Osteocyte (in vitro differentiated cells): Measurements from ENCODE around the gene SUMO4. TPM values are rescaled to one million over a fixed set of nuclear protein-coding genes. Genes with fewer than 3 reads are reported as not detected.

Source experiments
- DNase-seq: peaks from one replicate; pipeline ENCODE4 v3.0.0; 2021; ENCODE audit warnings: mixed read lengths; ENCODE audit not compliant: unreplicated experiment; ENCODE audit errors: extremely low spot score
- H3K27ac Mint-ChIP-seq: one replicate; pipeline ENCODE4 v1.8.0; 2021; ENCODE audit warnings: mild to moderate bottlenecking, mixed read lengths; ENCODE audit not compliant: unreplicated experiment
- H3K27me3 Mint-ChIP-seq: one replicate; pipeline ENCODE4 v1.8.0; 2021; ENCODE audit warnings: mixed read lengths; ENCODE audit not compliant: unreplicated experiment
- H3K36me3 Mint-ChIP-seq: one replicate; pipeline ENCODE4 v1.8.0; 2021; ENCODE audit warnings: mixed read lengths; ENCODE audit not compliant: unreplicated experiment
- H3K4me1 Mint-ChIP-seq: one replicate; pipeline ENCODE4 v1.8.0; 2021; ENCODE audit warnings: mixed read lengths; ENCODE audit not compliant: unreplicated experiment
- H3K4me3 Mint-ChIP-seq: one replicate; pipeline ENCODE4 v1.8.0; 2021; ENCODE audit warnings: mild to moderate bottlenecking, moderate library complexity, mixed read lengths; ENCODE audit not compliant: unreplicated experiment
- H3K9me3 Mint-ChIP-seq: one replicate; pipeline ENCODE4 v1.8.0; 2021; ENCODE audit warnings: mixed read lengths; ENCODE audit not compliant: unreplicated experiment
- CTCF ChIP-seq: fragments of 200-600 bp; sonication (generic); IDR thresholded peaks from 2 replicates; pipeline ENCODE4 v1.5.0; 2021; ENCODE audit warnings: antibody characterized with exemption, mild to moderate bottlenecking, moderate library complexity
- total RNA-seq: library from RNA; stranded (reverse); gene quantifications from 2 replicates; pipeline ENCODE4 v1.2.1, GENCODE V29; 2021

SUMO4 gene
- total RNA-seq, 1 donor from 2014 or later, result 1.5 TPM

GRCh38 chr6:149395185-149395584, 4.9 kb upstream of the SUMO4 start:
- no peak overlapping the region for H3K27ac Mint-ChIP-seq
- peaks cover 8% of the 10 kb centered on the region for H3K4me1 Mint-ChIP-seq
- H3K27me3 Mint-ChIP-seq, result no peaks in the 10 kb centered on the region
- H3K9me3 Mint-ChIP-seq, result peaks cover 7% of the 10 kb centered on the region
- peaks cover 48% of the 10 kb centered on the region for H3K36me3 Mint-ChIP-seq
- no peak for TF ChIP-seq CTCF
- no peak for DNase-seq
- H3K4me3 Mint-ChIP-seq, result no peak overlapping the region

GRCh38 chr6:149397384-149397783, 2.7 kb upstream of the SUMO4 start:
- DNase-seq, result no peak
- no peak for TF ChIP-seq CTCF
- Mint-ChIP-seq H3K4me1 (peaks cover 2% of the 10 kb centered on the region), H3K9me3 (peaks cover 7% of the 10 kb centered on the region), H3K4me3 (no peak overlapping the region), H3K27me3 (no peaks in the 10 kb centered on the region), H3K27ac (no peak overlapping the region), H3K36me3 (peaks cover 51% of the 10 kb centered on the region)

- no peaks in the 10 kb centered on the region for H3K27me3 Mint-ChIP-seq
- no peaks in the 10 kb centered on the region for H3K9me3 Mint-ChIP-seq
- no peak overlapping the region for H3K27ac Mint-ChIP-seq
- no peaks in the 10 kb centered on the region for H3K4me1 Mint-ChIP-seq
- no peak overlapping the region for H3K4me3 Mint-ChIP-seq
- peaks cover 59% of the 10 kb centered on the region for H3K36me3 Mint-ChIP-seq
- DNase-seq, result no peak
- no peak for TF ChIP-seq CTCF
These were observed 3.5 kb downstream of the SUMO4 start for GRCh38 chr6:149403534-149403933.

GRCh38 chr6:149405823-149406765, 6.0 kb downstream of the SUMO4 start:
- H3K36me3 Mint-ChIP-seq, result peaks cover 51% of the 10 kb centered on the region
- H3K27ac Mint-ChIP-seq, result no peak overlapping the region
- no peak for DNase-seq
- H3K27me3 Mint-ChIP-seq, result no peaks in the 10 kb centered on the region
- TF ChIP-seq CTCF, result no peak
- H3K4me1 Mint-ChIP-seq, result no peaks in the 10 kb centered on the region
- no peaks in the 10 kb centered on the region for H3K9me3 Mint-ChIP-seq
- no peak overlapping the region for H3K4me3 Mint-ChIP-seq

- H3K27me3 Mint-ChIP-seq, result no peaks in the 10 kb centered on the region
- peaks cover 39% of the 10 kb centered on the region for H3K36me3 Mint-ChIP-seq
- H3K4me3 Mint-ChIP-seq, result no peak overlapping the region
- peaks cover 2% of the 10 kb centered on the region for H3K9me3 Mint-ChIP-seq
- H3K4me1 Mint-ChIP-seq, result no peaks in the 10 kb centered on the region
- no peak for TF ChIP-seq CTCF
- no peak for DNase-seq
- H3K27ac Mint-ChIP-seq, result no peak overlapping the region
These were observed 9.6 kb downstream of the SUMO4 start for GRCh38 chr6:149409617-149410016.
